Fibroblast of lung (primary cell): ENCODE measurements around the gene VAMP2. TPM values are rescaled to one million over a fixed set of nuclear protein-coding genes. Genes with fewer than 3 reads are reported as not detected.

Source experiments
- DNase-seq, 2 donors: peaks; one replicate each; pipeline versions ENCODE4 v3.0.0 to v3.0.0-alpha.2; 2010; ENCODE audit warnings: low read depth in 2 of 2
- H2AFZ ChIP-seq: 2 replicates; pipeline ENCODE4 v1.5.1; 2012; ENCODE audit warnings: low read length, control low read depth, inconsistent platforms
- H3K27ac ChIP-seq: 2 replicates; pipeline ENCODE4 v1.5.1; 2011; ENCODE audit warnings: low read length, control low read depth; ENCODE audit not compliant: insufficient read depth
- H3K27me3 ChIP-seq: 2 replicates; pipeline ENCODE4 v1.5.1; 2011; ENCODE audit warnings: mild to moderate bottlenecking, low read length; ENCODE audit not compliant: control insufficient read depth, insufficient read depth
- H3K36me3 ChIP-seq: 2 replicates; pipeline ENCODE4 v1.5.1; 2011; ENCODE audit warnings: low read length; ENCODE audit not compliant: control insufficient read depth, insufficient read depth
- H3K4me1 ChIP-seq: 2 replicates; pipeline ENCODE4 v1.5.1; 2011; ENCODE audit warnings: low read length; ENCODE audit not compliant: control insufficient read depth, insufficient read depth; ENCODE audit errors: extremely low read depth
- H3K4me2 ChIP-seq: 2 replicates; pipeline ENCODE4 v1.5.1; 2011; ENCODE audit warnings: low read length, control low read depth; ENCODE audit not compliant: insufficient read depth; ENCODE audit errors: extremely low read depth
- H3K4me3 ChIP-seq, 4 experiments: fragments of 200-600 bp in 1 of 4; sonication (generic) in 1 of 4; replicated peaks in 1 of 4; 2 replicates each; pipeline ENCODE4 v1.5.1; 2011 to 2016; ENCODE audit warnings: low read length in 4 of 4, low read depth in 3 of 4, mild to moderate bottlenecking in 3 of 4, control low read depth in 2 of 4, inconsistent platforms in 1 of 4, mixed read lengths in 1 of 4; ENCODE audit not compliant: insufficient read depth in 1 of 4; ENCODE audit errors: control extremely low read depth in 1 of 4
- H3K79me2 ChIP-seq: 2 replicates; pipeline ENCODE4 v1.5.1; 2012; ENCODE audit warnings: mild to moderate bottlenecking, low read length, inconsistent platforms; ENCODE audit not compliant: control insufficient read depth, insufficient read depth
- H3K9ac ChIP-seq: 2 replicates; pipeline ENCODE4 v1.5.1; 2011; ENCODE audit warnings: mild to moderate bottlenecking, low read length, control low read depth; ENCODE audit not compliant: insufficient read depth
- H3K9me3 ChIP-seq: 2 replicates; pipeline ENCODE4 v1.5.1; 2012; ENCODE audit warnings: low read depth, low read length; ENCODE audit not compliant: control insufficient read depth, insufficient read depth
- H4K20me1 ChIP-seq: 2 replicates; pipeline ENCODE4 v1.5.1; 2011; ENCODE audit warnings: low read length; ENCODE audit not compliant: control insufficient read depth, insufficient read depth; ENCODE audit errors: extremely low read depth
- EZH2 ChIP-seq: IDR thresholded peaks from 2 replicates; pipeline ENCODE4 v1.5.1; 2012; ENCODE audit warnings: low read length, control low read depth, mild to moderate bottlenecking; ENCODE audit errors: missing control alignments
- polyA plus RNA-seq, 2 donors: library from polyadenylated mRNA; depleted of rRNA in 1 of 2; stranded (reverse) in 1 of 2; unstranded in 1 of 2; fragments of >200 nt; gene quantifications; 2 replicates each; pipeline ENCODE4 v1.2.1, GENCODE V29; 2011 to 2012; ENCODE audit warnings: missing spikeins in 1 of 2
- total RNA-seq: library from RNA; depleted of rRNA; stranded (reverse); fragments of >200 nt; gene quantifications from 2 replicates; pipeline ENCODE4 v1.2.1, GENCODE V29; 2014
- TF ChIP-seq, protein P1 (sequence below), 2 donors: IDR thresholded peaks in 1 of 2; conservative IDR thresholded peaks in 1 of 2; 1 replicate in 1 of 2; 2 replicates in 1 of 2; pipeline ENCODE4 v1.5.1; 2011 to 2012; ENCODE audit warnings: low read length in 2 of 2, control low read depth in 1 of 2, inconsistent platforms in 1 of 2, low read depth in 1 of 2, mild to moderate bottlenecking in 1 of 2

VAMP2 gene
- total and polyA plus RNA-seq, 2 donors (not counting 1 experiment from before 2014, with no cell fraction given): 8.1 to 12.2 TPM

GRCh38 chr17:8209907-8210760, 47.4 kb upstream of the VAMP2 start, which contains the start of gene AURKB:
TSS of gene AURKB (minus strand) at chr17:8210575. CDS start at chr17:8210224, 351 bp downstream.
- DNase-seq: peak; percentile 94 to 97

DNA sequence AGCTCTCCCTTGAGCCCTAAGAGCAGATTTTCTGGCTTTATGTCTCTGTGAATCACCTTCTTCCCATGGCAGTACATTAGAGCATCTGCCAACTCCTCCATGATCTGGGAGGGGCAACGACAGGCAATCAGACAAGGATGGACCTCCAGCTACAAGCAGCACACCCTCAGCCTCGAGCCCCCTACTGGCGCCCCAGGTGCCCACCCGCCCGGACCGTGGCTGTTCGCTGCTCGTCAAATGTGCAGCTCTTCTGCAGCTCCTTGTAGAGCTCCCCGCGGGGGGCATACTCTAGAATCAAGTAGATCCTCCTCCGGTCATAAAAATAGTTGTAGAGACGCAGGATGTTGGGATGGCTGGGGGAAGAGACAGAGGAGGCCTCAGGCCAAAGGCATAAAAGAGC, 43.8 kb upstream of the VAMP2 start:
- no peaks in the 10 kb centered on the region for H3K36me3 ChIP-seq
- H3K4me1 ChIP-seq: peaks cover 3% of the 10 kb centered on the region
- H3K9ac ChIP-seq: no peak overlapping the region
- no peaks in the 10 kb centered on the region for H3K27me3 ChIP-seq
- no peaks in the 10 kb centered on the region for H3K9me3 ChIP-seq
- H3K27ac ChIP-seq: no peak overlapping the region
- H4K20me1 ChIP-seq: no peaks in the 10 kb centered on the region
- no peak overlapping the region for H3K4me3 ChIP-seq
- TF ChIP-seq EZH2: no peak
- no peak overlapping the region for H2AFZ ChIP-seq
- H3K4me2 ChIP-seq: no peak overlapping the region
- DNase-seq: no peak
- H3K79me2 ChIP-seq: peaks cover 31% of the 10 kb centered on the region

More at GRCh38 chr17:8209907-8210760, 47.4 kb upstream of the VAMP2 start, which contains the start of gene AURKB:
- Histone ChIP-seq H3K79me2 (peaks cover 31% of the 10 kb centered on the region), H3K4me2 (peak within 1 kb of the TSS; percentile 94), H4K20me1 (no peaks in the 10 kb centered on the region), H3K36me3 (no peaks in the 10 kb centered on the region), H3K4me3 (peak within 1 kb of the TSS; percentile 69 to 83 (median 78)), H2AFZ (peak within 1 kb of the TSS; percentile 84), H3K9me3 (no peaks in the 10 kb centered on the region), H3K9ac (peak within 1 kb of the TSS; percentile 66), H3K27ac (peak within 1 kb of the TSS; percentile 85), H3K27me3 (no peaks in the 10 kb centered on the region), H3K4me1 (peaks cover 3% of the 10 kb centered on the region)
- TF ChIP-seq EZH2: no peak
- TF ChIP-seq, protein P1, sequence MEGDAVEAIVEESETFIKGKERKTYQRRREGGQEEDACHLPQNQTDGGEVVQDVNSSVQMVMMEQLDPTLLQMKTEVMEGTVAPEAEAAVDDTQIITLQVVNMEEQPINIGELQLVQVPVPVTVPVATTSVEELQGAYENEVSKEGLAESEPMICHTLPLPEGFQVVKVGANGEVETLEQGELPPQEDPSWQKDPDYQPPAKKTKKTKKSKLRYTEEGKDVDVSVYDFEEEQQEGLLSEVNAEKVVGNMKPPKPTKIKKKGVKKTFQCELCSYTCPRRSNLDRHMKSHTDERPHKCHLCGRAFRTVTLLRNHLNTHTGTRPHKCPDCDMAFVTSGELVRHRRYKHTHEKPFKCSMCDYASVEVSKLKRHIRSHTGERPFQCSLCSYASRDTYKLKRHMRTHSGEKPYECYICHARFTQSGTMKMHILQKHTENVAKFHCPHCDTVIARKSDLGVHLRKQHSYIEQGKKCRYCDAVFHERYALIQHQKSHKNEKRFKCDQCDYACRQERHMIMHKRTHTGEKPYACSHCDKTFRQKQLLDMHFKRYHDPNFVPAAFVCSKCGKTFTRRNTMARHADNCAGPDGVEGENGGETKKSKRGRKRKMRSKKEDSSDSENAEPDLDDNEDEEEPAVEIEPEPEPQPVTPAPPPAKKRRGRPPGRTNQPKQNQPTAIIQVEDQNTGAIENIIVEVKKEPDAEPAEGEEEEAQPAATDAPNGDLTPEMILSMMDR (conservative IDR thresholded peaks at IDR 0.05 in 1 of 2, IDR thresholded peaks at IDR 0.05 in 1 of 2; ENCODE audit: low read depth in 1 of 2, low read length in 2 of 2): no peak

DNA sequence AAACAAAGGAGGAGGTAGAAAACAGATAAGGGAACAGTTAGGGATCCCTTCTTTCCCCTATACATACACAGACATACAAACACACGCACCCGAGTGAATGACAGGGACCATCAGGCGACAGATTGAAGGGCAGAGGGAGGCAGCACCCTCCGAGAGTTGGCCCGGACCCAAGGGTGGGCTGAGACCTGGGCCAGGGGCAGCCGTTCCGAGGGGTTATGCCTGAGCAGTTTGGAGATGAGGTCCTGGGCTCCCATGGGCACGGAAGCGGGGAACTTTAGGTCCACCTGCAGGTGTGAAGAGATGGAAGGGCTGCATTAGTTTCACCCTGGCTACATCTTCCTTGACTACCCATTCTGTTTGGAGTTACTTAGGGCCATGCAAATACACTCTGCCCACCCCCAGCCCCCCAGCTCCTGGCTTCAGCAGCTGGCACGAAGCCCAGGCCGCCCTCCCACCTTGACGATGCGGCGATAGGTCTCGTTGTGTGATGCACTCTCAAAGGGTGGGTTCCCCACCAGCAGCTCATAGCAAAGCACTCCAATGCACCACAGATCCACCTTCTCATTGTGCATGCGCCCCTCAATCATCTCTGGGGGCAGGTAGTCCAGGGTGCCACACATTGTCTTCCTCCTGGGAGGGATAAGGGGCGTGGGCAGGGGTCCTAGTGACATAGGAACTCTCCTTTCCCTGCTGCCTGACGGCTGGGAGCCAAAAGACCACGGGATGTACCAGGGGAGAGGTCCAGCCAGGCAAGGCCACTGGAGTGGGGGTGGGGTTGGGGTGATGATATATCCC, 42.2 kb upstream of the VAMP2 start:
- no peak overlapping the region for H3K4me2 ChIP-seq
- H3K79me2 ChIP-seq: peaks cover 28% of the 10 kb centered on the region
- no peaks in the 10 kb centered on the region for H3K9me3 ChIP-seq
- H4K20me1 ChIP-seq: no peaks in the 10 kb centered on the region
- no peak overlapping the region for H3K9ac ChIP-seq
- H3K36me3 ChIP-seq: no peaks in the 10 kb centered on the region
- no peak overlapping the region for H3K27ac ChIP-seq
- peaks cover 3% of the 10 kb centered on the region for H3K4me1 ChIP-seq
- no peak for TF ChIP-seq EZH2
- TF ChIP-seq, protein P1 (conservative IDR thresholded peaks at IDR 0.05 in 1 of 2, IDR thresholded peaks at IDR 0.05 in 1 of 2; ENCODE audit: low read depth in 1 of 2, low read length in 2 of 2): no peak
- no peaks in the 10 kb centered on the region for H3K27me3 ChIP-seq
- DNase-seq: no peak
- no peak overlapping the region for H3K4me3 ChIP-seq
- H2AFZ ChIP-seq: no peak overlapping the region
